ENCODE data around the gene HACD4. TPM values are rescaled to one million over a fixed set of nuclear protein-coding genes. Genes with fewer than 3 reads are reported as not detected.

Gene HACD4
- total RNA-seq, 3 donors from 2014 or later = 3.3 to 5.1 (median 4.0) TPM

DNA sequence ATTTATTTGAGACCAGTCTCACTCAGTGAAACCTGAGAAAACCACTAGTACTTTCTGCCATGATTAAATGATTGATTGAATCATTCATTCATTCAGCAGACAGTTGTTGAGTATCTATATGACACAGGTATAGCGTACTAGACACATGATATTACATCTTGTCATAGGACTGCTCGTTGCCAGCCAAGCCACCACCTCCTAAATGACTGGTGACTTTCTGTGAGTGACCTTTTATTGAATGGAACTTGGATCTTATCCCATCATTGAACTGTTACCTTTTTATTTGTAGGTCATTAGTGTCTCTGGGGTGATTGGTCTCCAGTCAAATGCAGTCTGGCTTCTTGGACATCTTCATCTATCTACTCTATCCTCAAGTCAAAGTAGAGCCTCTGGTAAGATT lies 80.7 kb downstream of the HACD4 start:
- no peak for TF ChIP-seq POLR2A (IDR thresholded peaks at IDR 0.05)
- TF ChIP-seq, protein P1, sequence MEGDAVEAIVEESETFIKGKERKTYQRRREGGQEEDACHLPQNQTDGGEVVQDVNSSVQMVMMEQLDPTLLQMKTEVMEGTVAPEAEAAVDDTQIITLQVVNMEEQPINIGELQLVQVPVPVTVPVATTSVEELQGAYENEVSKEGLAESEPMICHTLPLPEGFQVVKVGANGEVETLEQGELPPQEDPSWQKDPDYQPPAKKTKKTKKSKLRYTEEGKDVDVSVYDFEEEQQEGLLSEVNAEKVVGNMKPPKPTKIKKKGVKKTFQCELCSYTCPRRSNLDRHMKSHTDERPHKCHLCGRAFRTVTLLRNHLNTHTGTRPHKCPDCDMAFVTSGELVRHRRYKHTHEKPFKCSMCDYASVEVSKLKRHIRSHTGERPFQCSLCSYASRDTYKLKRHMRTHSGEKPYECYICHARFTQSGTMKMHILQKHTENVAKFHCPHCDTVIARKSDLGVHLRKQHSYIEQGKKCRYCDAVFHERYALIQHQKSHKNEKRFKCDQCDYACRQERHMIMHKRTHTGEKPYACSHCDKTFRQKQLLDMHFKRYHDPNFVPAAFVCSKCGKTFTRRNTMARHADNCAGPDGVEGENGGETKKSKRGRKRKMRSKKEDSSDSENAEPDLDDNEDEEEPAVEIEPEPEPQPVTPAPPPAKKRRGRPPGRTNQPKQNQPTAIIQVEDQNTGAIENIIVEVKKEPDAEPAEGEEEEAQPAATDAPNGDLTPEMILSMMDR (IDR thresholded peaks at IDR 0.05) = no peak

More for the DNA sequence above, 80.7 kb downstream of the HACD4 start:
- no peak for DNase-seq (ENCODE audit: low spot score in 2 of 2)
- H3K4me1 ChIP-seq = no peaks in the 10 kb centered on the region
- H3K36me3 ChIP-seq = no peaks in the 10 kb centered on the region
- H3K4me3 ChIP-seq = no peak overlapping the region
- H3K9me3 ChIP-seq = no peaks in the 10 kb centered on the region
- no peaks in the 10 kb centered on the region for H3K27me3 ChIP-seq
- intact Hi-C loops (cut with DNase I; ENCODE audit: low total_unique reads) = no loop called here
- no peak overlapping the region for H3K27ac ChIP-seq

Other genes with a start within 250 kb of the HACD4 start
- gene IFNB1, start 46.3 kb upstream of the HACD4 start, total RNA-seq = not detected
- gene IFNW1, start 110.2 kb upstream of the HACD4 start, total RNA-seq = not detected
- gene IFNA21, start 135.0 kb upstream of the HACD4 start, total RNA-seq = not detected
- gene IFNA4, start 155.9 kb upstream of the HACD4 start, total RNA-seq = not detected
- gene IFNA7, start 170.6 kb upstream of the HACD4 start, total RNA-seq = not detected
- not detected for gene IFNA10, start 175.5 kb upstream of the HACD4 start, total RNA-seq
- gene IFNA16, start 185.7 kb upstream of the HACD4 start, total RNA-seq = not detected
- not detected for gene IFNA17, start 196.6 kb upstream of the HACD4 start, total RNA-seq
- gene IFNA14, start 208.4 kb upstream of the HACD4 start, total RNA-seq = not detected